ENCODE data around the gene EFS.
"Not testable (repeated sequence)": the region's sequence is repeated elsewhere in the genome, so short reads cannot be mapped to it uniquely, and the experiment has no call there.

EFS gene

DNA sequence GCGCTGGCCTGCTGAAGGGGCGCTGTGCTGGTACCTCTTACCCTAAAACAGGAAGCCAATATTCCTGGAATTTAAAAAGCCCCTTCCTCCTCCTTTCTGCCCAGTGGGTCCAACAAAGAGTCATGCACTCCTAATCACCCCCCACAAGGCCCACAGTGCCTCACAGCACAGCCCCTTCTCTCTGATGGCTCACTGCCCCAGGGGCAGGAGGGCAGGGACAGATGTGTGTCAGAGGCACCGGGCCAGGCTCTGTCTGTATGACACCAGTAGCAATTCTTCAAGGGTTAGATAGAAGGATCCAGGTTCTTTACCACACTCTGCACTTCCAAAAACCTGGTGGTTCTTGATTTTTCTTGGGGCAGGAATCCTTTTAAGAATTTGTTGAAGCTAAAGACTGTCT, 34.2 kb upstream of the EFS start:
- no peak for DNase-seq

GRCh38 chr14:23398348-23398747, 33.4 kb upstream of the EFS start:
- DNase-seq, result no peak

DNA sequence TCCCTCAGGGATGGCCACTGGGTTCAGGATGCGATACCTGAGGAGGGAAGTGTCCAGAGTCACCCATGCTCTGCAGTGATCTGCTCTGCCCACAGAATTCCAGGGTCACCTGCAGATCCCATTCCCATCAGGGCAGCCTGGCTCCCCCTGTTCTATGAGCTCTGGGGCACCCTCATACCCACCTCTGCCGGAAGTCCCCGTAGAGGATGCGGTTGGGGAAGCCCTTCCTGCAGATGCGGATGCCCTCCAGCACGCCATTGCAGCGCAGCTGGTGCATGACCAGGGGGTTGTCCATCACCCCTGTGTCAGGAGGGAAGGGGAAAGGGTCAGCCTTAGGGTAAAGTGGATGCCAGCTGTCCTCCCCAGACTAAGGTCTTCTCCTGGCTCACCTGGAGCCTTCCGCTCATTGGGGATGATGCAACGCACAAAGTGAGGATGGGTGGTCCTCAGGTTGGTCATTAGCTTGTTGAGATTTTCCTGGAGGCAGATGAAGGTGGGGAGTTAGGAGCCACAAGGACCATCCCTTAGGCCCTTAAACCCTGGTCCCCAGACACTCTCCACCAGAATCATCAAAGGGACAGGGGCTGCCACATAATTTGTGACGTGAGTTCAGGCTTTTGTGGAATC, 31.9 kb upstream of the EFS start:
- no peak for DNase-seq

DNA sequence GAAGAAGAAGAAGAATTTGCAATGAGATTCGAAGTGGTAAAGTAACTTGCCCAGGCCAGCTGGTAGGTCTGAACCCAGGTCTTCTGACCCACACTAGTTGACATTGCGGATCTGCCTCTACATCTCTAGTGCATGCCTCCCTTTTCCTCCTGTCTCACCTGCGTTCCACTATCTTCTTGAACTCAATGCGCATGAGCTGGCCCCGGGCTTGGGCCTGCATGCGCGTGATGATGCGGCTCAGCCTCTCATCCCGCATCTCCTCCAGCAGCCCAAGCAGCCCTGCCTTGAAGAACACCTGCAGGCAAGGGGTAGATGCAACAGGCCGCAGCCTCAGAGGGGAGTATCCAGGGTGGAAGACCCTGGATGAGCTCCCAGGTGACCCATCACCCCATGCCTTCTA, 31.2 kb upstream of the EFS start:
- no peak for DNase-seq

DNA sequence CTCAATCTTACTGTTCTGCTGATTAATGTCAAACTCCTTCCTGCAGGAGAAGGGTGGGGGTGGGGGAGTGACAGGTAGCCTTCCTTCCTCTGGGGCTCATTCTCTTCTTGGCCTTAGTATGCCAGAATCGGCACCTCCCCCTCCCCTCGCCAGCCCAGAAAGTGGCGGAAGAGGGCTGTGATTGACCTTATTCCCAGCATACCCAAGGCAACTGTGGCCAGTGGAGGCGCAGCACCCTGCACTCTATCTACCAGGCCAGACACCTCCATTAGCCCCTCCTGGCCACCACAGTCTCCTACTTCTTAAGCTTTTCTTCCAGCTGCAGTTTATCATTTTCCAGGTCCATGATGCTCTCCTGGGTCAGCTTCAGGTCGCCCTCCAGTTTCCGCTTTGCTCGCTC, 27.6 kb upstream of the EFS start:
- DNase-seq, result no peak

GRCh38 chr14:23389871-23390270, 24.9 kb upstream of the EFS start:
- DNase-seq, result not testable (repeated sequence)

DNA sequence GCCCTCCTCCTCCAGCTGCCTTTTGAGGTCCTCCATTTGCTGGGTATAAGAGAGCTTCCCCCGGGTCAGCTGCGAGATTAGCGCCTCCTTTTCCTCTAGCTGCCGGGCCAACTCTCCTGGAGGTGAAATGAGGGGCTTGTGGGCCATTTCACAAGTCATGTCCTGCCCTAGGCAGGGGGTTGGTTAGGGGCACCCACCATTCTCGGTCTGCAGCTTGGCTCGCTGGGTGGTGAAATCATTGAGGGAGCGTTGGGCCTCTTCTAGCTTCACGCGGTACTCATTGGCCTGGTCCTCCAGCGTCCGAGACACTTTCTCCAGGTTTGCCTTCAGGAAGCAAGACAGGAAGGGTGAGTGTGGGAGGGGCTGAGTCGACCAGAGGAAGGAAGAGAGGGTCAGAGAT, 24.4 kb upstream of the EFS start:
- DNase-seq, result no peak

- no peak for DNase-seq
These were observed 24.0 kb upstream of the EFS start for GRCh38 chr14:23388996-23389395.

DNA sequence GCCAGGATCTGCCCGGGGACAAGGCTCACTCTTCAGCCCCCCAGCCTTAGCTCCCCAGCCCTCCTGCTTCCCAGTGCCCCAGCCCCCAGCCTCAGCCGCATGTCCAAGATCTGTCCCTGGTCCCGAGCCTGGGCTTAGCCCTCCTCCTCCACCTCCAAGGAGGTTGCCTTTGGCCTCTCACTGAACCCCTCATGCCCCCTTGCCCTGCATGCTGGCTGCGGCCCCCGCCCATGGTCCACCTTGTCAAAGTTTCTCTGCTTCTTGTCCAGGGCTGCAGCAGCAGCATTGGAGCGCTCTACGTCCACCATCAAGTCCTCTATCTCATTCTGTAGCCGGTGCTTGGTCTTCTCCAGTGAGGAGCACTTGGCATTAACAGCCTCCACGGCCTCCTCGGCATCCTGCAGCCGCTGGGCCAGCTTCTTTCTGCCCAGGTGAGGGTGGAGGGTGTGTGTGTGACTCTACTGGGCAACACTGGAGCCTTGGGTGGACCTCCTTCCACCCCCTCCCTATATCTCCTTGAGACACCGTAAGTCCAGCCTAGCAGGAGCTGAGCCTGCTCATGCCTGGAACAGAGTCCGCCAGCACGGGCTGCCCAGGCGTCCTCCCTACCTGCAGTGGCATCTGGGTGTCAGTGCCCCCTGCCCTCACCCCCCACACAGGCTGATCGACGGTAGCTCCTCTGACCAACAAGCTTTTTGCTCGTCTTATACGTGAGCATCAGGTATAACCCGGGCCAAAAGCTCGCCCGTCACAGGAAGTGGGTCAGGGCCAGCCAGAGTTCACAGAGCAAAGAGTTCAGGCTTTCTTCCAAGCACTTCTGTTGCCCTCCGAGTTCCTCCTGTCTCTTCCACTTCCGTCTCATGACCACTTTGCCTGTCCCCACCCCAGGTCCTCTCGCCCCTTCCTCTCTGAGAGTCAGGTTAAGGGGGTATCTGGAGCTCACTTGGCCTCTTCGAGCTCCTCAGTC, 23.2 kb upstream of the EFS start:
- no peak for DNase-seq

- DNase-seq, result no peak
These were observed 22.0 kb upstream of the EFS start for GRCh38 chr14:23386999-23387398.

DNA sequence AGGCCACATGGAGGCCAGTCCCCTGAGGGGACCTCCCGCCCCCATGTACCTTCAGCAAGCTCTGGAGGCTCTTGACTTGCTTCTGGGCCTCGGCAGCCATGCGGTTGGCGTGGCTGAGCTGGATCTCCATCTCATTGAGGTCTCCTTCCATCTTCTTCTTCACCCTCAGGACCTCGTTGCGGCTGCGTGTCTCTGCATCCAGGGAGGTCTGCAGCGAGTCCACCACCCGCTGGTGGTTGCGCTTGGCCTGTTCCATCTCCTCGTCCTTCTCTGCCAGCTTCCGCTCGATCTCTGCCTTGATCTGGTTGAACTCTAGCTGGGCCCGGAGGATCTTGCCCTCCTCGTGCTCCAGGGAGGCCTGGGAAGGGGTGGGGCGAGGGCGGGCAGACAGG, 21.3 kb upstream of the EFS start:
- DNase-seq, result not testable (repeated sequence)

GRCh38 chr14:23385642-23386265, 20.8 kb upstream of the EFS start:
- DNase-seq, result no peak

DNA sequence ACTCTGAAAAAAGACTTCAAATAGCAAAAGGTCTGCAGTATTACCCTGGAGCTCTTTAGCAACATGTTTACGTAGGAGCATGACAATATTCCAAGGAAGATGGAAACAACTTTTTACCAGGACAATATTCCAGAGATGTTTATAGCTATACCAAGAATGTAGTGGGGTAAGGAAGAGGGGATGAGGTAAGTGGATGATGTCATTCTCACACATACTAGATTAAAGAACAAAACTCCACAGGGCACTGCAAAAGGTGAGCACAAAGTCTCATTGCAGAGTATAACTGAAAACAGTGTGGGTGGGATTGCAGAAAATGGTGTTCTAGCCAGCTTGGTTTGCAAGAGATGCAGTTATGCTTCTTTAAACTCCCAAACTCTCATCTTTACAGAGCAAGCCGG, 20.3 kb upstream of the EFS start:
- DNase-seq, result no peak

GRCh38 chr14:23384364-23385080, 19.6 kb upstream of the EFS start:
- no peak for DNase-seq

DNA sequence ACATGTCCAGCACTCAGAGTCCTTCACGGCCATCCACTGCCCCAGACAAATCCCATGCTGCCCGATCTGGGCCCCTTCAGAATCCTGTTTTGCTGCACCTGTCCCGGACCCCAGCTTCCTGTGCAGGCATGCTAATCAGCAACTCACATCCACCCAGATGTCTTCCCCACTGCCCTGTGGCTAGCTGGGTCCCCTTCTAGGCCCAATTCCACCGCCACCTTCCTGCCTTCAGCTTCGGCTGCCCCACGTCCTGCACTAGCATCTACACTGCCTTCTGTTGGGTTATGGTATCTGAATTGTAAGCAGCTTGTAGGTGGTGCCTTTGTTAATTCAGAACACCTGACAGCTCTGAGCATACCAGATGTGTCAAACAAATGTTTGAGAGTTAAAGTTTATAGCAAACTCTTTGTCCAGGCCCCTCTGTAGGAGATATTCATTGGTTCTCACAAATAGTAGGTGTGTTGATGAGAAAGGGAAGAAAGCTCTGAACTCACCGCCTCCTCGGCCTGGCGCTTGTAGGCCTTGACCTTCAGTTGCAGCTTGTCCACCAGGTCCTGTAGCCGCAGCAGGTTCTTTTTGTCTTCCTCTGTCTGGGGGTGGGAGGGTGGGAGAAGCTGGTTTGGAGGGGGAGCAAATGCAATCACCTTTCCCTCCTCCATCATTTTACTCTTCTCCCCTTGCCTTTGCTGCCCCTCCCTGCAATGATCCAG, 17.9 kb upstream of the EFS start:
- no peak for DNase-seq

DNA sequence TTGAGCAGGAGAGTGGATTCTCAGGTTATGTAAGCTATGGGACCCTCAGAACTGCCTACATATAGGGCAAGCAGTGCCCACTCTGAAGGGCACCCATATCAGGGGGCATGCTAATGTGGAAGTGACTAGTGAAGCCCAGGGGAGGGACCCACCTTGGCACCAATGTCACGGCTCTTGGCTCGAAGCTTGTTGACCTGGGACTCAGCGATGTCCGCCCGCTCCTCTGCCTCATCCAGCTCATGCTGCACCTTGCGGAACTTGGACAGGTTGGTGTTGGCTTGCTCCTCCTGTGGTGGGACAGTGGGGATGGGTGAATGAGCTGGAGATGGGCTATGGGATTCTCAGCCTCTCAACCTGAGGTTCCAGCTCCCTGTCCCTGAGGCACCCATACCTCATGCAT, 17.3 kb upstream of the EFS start:
- no peak for DNase-seq

- DNase-seq, result no peak
These were observed 16.9 kb upstream of the EFS start for GRCh38 chr14:23381871-23382270.

DNA sequence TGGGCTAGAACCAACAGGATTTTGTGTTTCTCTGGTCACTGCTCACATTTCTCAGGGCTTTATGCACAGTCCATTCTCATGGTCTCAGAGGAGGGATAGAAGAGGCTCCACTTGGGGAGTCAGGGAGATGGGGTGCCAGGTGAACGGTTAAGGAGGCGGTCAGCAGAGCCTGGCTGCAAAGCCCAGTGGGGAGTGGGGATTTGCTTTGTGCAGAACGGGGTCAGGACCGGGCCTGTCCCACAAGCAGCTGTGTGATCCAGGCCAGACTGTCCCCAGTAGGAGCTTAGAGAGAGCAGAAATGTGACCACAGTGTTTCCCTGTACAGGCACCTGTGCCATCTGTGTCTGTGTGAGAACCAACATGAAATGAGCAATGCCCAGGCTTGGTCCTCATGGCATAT, 16.0 kb upstream of the EFS start:
- DNase-seq, result no peak

DNA sequence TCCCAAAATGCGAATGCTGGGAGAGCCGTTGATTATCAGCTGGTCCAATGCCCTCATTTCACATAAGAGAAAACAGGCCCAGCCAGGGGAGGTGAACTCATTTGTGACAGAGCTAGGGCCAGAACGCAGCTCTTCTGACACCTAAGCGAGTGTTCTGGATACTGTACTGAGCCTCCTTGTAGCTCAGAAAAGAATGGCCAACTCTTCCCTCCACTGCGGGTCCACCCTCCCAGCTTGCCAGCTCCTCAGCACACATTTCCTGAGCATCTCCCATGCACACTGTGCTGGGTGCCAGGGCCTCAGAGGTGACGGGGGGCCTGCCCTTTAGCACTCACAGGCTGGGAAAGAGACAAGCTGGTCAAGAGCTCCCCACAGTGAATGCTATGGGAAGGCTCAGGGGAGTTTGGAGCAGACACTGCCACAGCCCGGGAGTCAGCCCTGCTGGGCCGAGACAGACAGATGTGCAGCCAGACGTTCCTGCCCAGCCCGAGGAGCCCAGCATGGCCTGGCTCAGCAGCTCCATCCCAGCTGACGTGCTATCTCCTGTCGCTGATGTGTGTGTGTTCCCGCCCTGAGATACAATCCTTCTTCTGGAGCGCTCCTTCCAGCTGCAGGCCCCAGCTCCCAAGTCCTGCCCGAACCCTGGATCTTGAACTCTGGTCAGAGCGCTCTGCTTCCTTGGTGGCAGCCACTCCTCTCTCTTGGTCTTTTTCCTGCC, 15.4 kb upstream of the EFS start:
- no peak for DNase-seq

DNA sequence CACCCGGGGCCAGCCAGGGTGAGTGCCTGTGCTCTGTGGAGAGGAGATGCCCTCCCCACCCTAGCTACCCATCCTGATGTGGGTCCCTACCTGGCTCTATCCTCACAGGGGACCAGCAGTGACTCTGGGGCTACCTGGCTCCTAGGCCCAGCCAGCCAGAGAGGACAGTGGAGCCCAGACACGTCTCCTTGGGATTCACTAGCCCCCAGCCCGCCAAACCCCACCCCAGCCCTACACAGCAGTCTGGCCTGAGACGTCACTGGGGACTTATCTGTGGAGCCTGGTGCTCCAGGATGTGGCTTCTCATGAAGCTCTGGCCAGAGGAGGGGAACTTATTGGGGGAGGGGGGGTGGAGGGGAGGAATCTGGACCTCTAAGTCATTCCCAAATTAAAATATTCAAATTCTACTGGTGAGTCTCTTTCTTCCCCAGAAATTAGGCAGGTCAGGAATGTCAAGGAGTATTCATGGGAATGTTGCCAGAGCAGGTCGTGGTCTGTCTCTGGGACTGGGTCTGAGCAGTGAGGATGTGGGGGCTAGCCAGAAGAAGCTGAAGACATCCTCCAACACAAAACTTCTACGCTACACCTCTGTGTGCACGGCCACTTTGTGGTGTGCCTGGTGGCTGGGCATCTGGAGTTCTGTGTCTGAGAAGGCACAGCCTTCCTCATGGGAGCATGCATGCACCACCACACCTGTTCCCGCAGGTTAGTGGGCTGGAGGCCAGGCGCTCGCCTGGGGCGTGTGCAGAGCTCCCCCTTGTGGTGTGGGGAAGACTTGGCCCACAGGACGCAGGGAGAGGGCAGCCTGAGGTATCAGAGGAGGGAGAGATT, 14.6 kb upstream of the EFS start:
- no peak for DNase-seq

- DNase-seq, result no peak
These were observed 13.7 kb upstream of the EFS start for GRCh38 chr14:23378612-23379220.

All from femur (tissue), 1 donor.